Pons (tissue), 1 donor: ENCODE results near the gene FREM2.

ENCODE experiments used
- DNase-seq: peaks from one replicate; pipeline ENCODE4 v3.0.0-alpha.2; 2016; ENCODE audit warnings: low spot score

FREM2 gene

DNA sequence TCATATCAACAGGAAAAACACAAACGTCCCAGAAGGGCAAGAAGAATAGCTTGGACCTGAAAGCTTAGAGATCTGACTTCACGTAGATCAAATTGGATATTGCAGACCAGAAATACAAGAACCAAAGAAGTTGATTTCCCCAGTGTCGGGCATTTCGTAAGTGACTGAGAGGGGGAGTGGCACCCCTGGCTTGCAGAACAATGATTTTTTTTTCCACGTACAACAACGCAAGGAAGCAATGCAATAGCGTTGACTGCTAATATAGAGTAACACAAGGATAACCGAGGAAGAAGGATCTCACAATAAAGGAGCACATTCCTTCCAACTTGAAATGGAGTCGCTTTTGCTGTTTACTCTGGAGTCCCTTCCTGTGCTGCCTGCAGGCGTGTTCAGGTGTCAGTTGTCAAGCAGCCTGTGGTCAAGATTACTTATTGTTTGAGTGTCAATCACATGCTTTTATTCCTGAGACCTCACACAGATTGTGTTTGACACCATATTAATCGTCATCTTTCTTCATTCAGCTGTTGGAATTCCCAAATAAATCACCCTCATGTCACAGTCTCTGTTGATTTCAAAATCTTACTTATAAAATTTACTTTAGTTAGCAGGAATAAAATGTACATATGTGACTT, 139.4 kb downstream of the FREM2 start:
- DNase-seq: no peak

- DNase-seq: no peak
Measured at GRCh38 chr13:38830442-38831045, 143.7 kb downstream of the FREM2 start.

GRCh38 chr13:38844581-38844980, 157.7 kb downstream of the FREM2 start:
- DNase-seq: no peak

DNA sequence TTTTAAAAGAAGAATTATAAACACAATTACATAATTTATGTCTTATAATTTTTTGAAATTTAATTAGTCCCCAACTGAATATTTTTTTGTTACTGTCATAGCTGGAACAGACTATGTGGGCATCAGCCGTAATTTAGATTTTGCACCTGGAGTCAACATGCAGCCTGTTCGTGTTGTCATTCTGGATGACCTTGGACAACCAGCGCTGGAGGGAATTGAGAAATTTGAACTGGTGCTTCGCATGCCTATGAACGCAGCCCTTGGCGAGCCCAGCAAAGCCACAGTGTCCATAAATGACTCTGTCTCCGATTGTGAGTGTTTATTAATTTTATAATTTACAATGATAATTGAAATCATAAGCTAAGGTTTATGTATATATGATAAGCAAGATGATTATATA, 161.5 kb downstream of the FREM2 start:
- DNase-seq: no peak

DNA sequence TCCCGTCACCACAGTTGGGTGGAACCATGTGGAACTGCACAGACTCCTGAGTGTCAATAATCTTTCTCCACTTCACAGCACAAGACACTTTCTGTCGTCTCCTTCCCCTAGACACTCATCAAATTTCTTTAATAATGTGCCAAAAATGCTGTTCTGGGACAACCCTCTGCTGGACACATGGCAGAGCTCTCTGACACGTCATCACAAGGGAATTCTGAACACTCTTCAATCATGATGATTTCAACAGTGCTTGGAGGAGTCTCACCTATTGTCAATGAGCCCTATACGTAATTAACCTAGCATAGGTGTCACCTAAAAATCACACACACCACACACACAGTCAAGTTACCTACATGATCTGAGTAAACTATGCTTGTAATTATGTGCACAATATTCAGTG, 162.4 kb downstream of the FREM2 start:
- no peak for DNase-seq

GRCh38 chr13:38850868-38851626, 164.2 kb downstream of the FREM2 start:
- DNase-seq: no peak

DNA sequence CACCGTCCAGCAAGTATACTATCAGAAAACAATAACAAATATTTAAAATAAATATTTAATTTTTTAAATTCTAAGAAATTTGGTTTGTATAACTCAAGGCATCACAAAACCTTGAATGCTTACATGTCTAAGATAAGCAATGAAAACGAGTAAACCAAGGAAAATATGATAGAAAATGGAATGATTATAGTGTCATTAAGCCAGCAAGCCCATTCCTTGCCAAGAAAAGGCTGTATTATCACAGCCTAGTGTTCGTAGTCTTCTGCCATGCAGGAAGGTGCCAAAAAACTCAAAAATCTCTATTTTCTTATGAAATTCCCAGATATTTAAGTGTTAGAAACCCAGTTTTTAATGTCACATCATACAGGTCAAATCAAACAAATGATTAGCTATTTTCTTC, 167.3 kb downstream of the FREM2 start:
- no peak for DNase-seq

GRCh38 chr13:38856065-38856464, 169.2 kb downstream of the FREM2 start:
- DNase-seq: no peak

GRCh38 chr13:38862443-38862842, 175.6 kb downstream of the FREM2 start:
- DNase-seq: no peak

DNA sequence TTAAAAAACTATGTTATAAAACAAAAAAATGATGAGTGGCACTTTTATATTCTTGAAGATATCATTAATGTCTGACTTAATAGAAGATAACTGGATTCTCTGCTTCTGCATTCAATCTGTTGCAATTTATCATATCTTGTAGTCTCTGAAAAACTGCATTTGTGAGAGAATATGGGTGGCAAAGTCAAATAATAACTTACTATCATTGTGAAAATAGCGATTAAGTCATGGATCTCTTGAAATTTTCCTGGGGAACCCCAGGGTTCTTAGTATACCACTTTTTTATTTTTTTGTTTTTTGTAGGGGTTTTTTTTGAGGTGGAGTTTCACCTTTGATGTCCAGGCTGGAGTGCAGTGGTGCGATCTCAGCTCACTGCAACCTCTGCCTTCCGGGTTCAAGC, 176.7 kb downstream of the FREM2 start:
- no peak for DNase-seq

- DNase-seq: peak; percentile 60
Measured at GRCh38 chr13:38866649-38867048, 179.8 kb downstream of the FREM2 start.

GRCh38 chr13:38868399-38868798, 181.5 kb downstream of the FREM2 start:
- DNase-seq: no peak

- no peak for DNase-seq
Measured at GRCh38 chr13:38868870-38869269, 182.0 kb downstream of the FREM2 start.

DNA sequence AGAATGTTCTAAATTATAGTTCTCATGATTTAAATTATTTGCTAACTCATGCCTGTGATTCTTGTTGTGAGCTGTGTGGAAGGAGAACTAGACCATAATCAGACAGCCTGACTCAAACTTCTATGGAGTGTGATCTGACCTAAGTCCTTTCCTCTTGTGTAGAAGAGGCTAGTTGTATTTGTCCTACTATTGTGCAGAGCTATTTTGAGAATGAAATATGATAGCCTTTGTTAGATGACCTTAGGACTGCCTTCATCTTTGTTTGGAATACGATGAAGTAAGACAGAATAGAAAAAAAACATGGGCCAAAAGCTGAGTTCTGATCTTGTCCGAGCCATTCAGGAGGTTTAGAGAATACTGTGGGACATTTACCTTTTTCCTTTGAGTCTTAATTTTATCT, 184.4 kb downstream of the FREM2 start:
- no peak for DNase-seq

- peak; percentile 72 for DNase-seq
Measured at GRCh38 chr13:38872693-38873092, 185.8 kb downstream of the FREM2 start.

- peak; percentile 84 for DNase-seq
Measured at GRCh38 chr13:38875186-38875875, 188.5 kb downstream of the FREM2 start.

GRCh38 chr13:38879278-38879677, 192.4 kb downstream of the FREM2 start:
- DNase-seq: no peak

DNA sequence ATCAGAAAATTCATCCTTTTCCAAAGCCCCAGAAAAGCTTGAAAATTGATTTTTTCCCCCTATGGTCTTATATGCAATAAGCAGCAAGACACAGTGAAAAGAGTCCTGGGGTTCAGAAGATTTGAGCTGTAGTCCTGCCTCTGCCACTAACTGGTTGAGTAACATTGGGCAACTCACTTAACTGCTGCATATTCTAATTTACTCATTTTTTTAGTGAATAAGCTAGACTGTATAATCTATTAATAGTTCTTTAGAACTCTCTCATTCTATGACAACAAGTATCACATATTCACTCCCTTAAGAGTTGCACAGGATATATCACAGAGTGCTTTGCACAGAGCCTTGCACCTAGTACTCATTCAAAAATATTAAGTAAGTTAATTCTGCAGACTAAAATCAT, 192.9 kb downstream of the FREM2 start:
- DNase-seq: no peak

GRCh38 chr13:38880397-38880796, 193.5 kb downstream of the FREM2 start:
- DNase-seq: no peak

GRCh38 chr13:38883783-38884182, 196.9 kb downstream of the FREM2 start:
- no peak for DNase-seq

DNA sequence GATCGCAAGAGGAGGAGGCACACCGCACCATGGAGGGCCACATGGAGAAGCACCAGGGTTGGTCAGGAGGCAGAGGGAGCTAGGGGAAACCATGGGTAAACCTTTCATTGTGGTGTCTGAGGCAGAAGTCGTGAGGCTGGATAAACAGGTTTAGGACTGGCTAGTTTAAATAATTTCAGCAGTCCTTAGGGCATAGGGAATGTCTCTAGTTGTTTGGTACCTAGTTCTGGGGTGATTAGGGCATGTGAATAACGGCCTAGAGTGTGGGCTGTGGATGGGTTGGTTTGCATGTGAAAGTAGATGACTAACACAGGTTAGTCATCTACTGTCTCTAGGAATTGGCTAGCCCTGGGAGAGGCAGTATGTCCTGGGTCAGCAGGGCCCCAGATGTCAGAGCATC, 201.4 kb downstream of the FREM2 start:
- DNase-seq: no peak

DNA sequence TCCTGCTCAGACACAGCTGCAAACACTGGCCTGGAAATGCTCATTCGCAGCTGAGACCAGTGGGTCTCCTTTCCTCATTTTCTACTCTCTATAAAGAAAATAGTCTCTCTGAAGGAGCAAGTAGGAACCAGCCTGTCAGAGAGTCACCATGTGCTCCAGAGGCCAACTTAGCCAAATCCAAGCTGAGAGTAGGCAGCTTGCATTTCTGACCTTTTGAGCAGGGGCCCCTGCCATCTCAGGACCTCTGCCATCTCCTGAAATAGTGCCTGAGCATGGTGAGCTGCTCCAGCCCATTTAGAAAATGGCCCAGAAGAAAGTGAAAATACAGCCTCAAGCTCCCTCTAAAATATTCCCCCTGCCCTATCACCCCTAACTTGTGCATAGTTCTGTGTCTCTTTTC, 208.2 kb downstream of the FREM2 start:
- DNase-seq: no peak

- no peak for DNase-seq
Measured at GRCh38 chr13:38897521-38897920, 210.6 kb downstream of the FREM2 start.
